Measurements from ENCODE around the gene UBE2S. TPM values are rescaled to one million over a fixed set of nuclear protein-coding genes. Genes with fewer than 3 reads are reported as not detected.

The UBE2S gene
- total and polyA plus RNA-seq, 10 of the 15 experiments (the other 5 are each of a cell fraction or from before 2014, with no cell fraction given) = 2.3 to 640 (median 127) TPM

DNA sequence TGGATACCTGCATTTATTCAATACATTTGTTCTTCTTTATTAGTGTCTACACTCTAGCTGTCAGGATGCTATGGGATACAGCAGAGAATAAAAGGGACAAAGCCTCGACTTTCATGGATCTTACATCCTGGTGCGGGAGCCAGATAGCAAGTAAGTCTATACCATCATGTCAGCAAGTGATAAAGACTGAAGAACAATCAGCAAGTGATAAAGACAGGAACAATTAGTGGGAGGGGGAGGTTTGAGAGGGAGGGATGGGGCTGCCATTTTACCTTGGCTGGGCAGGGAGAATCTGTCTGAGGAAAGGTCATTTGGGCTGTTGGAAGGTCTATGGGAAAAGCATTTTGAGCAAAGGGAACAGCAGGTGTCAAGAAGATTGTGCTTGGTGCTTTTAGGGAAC lies 2.6 kb upstream of the UBE2S start:
- CTCF ChIA-PET = interaction anchor here (1.6 to 2.0 kb wide), 3 partner anchors 8 to 118 kb away, joined by 4 to 9 read pairs (median 9); no protein-coding TSS in a partner anchor
- WGBS (ENCODE audit: insufficient coverage, insufficient replicate concordance, low lambda C conversion rate, missing lambda C conversion rate) = 97% methylated on average over 2 of the region's 2 CpGs

More for the DNA sequence above, 2.6 kb upstream of the UBE2S start:
- intact Hi-C loops (cut with micrococcal nuclease; ENCODE audit: unreplicated experiment) = no loop called here
- no peak overlapping the region for H2AFZ ChIP-seq (ENCODE audit: control insufficient read depth, low read depth, low read length)
- no peak overlapping the region for H3K4me2 ChIP-seq (ENCODE audit: control insufficient read depth, insufficient read depth)
- FAIRE-seq = no peak
- no TSS peak for BruUV-seq (replicated peaks)
- TF ChIP-seq STAT3 (IDR thresholded peaks at IDR 0.05; ENCODE audit: low read depth, low read length) (no peak), TCF12 (IDR thresholded peaks at IDR 0.05; ENCODE audit: low read depth, low read length) (no peak), SMARCA5 (IDR thresholded peaks at IDR 0.05) (no peak), MTA2 (IDR thresholded peaks at IDR 0.05; ENCODE audit: low read depth) (no peak), MTA3 (IDR thresholded peaks at IDR 0.05; ENCODE audit: borderline replicate concordance, low read length) (no peak), DPF2 (IDR thresholded peaks at IDR 0.05) (no peak), IKZF1 (conservative IDR thresholded peaks at IDR 0.05) (no peak), HDAC6 (IDR thresholded peaks at IDR 0.05; ENCODE audit: unreplicated experiment) (no peak), CREB1 (IDR thresholded peaks at IDR 0.05; ENCODE audit: low read depth) (no peak), CREM (IDR thresholded peaks at IDR 0.05; ENCODE audit: low read depth) (no peak), CHD1 (IDR thresholded peaks at IDR 0.05; ENCODE audit: low read depth, low read length) (no peak), SMAD5 (IDR thresholded peaks at IDR 0.05; ENCODE audit: low read depth) (no peak), E2F8 (IDR thresholded peaks at IDR 0.05; ENCODE audit: low read depth, partially characterized antibody) (no peak), MYC (IDR thresholded peaks at IDR 0.05; ENCODE audit: insufficient read depth, insufficient read length, insufficient replicate concordance, low read length, severe bottlenecking) (no peak), ZBED1 (IDR thresholded peaks at IDR 0.05; ENCODE audit: borderline replicate concordance) (no peak)
- TF ChIP-seq, protein P1, sequence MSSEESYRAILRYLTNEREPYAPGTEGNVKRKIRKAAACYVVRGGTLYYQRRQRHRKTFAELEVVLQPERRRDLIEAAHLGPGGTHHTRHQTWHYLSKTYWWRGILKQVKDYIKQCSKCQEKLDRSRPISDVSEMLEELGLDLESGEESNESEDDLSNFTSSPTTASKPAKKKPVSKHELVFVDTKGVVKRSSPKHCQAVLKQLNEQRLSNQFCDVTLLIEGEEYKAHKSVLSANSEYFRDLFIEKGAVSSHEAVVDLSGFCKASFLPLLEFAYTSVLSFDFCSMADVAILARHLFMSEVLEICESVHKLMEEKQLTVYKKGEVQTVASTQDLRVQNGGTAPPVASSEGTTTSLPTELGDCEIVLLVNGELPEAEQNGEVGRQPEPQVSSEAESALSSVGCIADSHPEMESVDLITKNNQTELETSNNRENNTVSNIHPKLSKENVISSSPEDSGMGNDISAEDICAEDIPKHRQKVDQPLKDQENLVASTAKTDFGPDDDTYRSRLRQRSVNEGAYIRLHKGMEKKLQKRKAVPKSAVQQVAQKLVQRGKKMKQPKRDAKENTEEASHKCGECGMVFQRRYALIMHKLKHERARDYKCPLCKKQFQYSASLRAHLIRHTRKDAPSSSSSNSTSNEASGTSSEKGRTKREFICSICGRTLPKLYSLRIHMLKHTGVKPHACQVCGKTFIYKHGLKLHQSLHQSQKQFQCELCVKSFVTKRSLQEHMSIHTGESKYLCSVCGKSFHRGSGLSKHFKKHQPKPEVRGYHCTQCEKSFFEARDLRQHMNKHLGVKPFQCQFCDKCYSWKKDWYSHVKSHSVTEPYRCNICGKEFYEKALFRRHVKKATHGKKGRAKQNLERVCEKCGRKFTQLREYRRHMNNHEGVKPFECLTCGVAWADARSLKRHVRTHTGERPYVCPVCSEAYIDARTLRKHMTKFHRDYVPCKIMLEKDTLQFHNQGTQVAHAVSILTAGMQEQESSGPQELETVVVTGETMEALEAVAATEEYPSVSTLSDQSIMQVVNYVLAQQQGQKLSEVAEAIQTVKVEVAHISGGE (CRISPR knock-in tag; IDR thresholded peaks at IDR 0.05) = no peak
- H3K4me3 ChIP-seq = no peak overlapping the region
- H3K79me2 ChIP-seq (ENCODE audit: control insufficient read depth, insufficient read depth, low read length) = peaks cover 23% of the 10 kb centered on the region
- no peak overlapping the region for H3K27ac ChIP-seq (ENCODE audit: control insufficient read depth, insufficient read depth)
- H3K9ac ChIP-seq (ENCODE audit: control insufficient read depth, insufficient read depth, low read length) = no peak overlapping the region
- ATAC-seq = no peak
- SMC1A ChIA-PET (ENCODE audit: uncharacterized antibody, unreplicated experiment) = interaction anchor here (1.9 kb wide), 1 partner anchor 10 kb away, joined by 5 read pairs; no protein-coding TSS in a partner anchor
- H3K9me3 ChIP-seq (replicated peaks; ENCODE audit: control insufficient read depth, insufficient read depth, low read length) = peaks cover 5% of the 10 kb centered on the region; the same call in 1 of the 3 replicates
- H3K36me3 ChIP-seq (ENCODE audit: control insufficient read depth in 2 of 2, insufficient read depth in 2 of 2, low read length in 1 of 2) = peaks cover 0 to 5% of the 10 kb centered on the region in 2 experiments; a peak in 3 of 4 replicates
- H3K4me1 ChIP-seq (ENCODE audit: control insufficient read depth, insufficient read depth, low read length) = peaks cover 16% of the 10 kb centered on the region
- RAD21 ChIA-PET (ENCODE audit: unreplicated experiment) = no interaction called here
- no peaks in the 10 kb centered on the region for H3K27me3 ChIP-seq (replicated peaks in 1 of 2; ENCODE audit: control insufficient read depth in 2 of 2, insufficient read depth in 2 of 2, low read length in 1 of 2)
- no peak for DNase-seq (ENCODE audit: low read depth, low spot score)
- H4K20me1 ChIP-seq (ENCODE audit: control insufficient read depth, insufficient read depth) = no peaks in the 10 kb centered on the region
- POLR2A ChIA-PET = no interaction called here
- in situ Hi-C loops (cut with MboI) = no loop called here
